Heart right ventricle (tissue), 16 donors: ENCODE data around the gene ECE1. TPM values are rescaled to one million over a fixed set of nuclear protein-coding genes. Genes with fewer than 3 reads are reported as not detected.

Experiments
- ATAC-seq, 8 donors: fragments of 200-7000 bp; cut with Tn5 transposase; one replicate each; pipeline ENCODE4 v1.9.1; 2020; ENCODE audit warnings: mild to moderate bottlenecking in 8 of 8, moderate library complexity in 8 of 8, moderate number of reproducible peaks in 1 of 8
- DNase-seq, 2 donors: peaks; one replicate each; pipeline ENCODE4 v3.0.0-alpha.2; 2020
- H3K27ac ChIP-seq, 10 donors: fragments of 200-600 bp; sonication (generic) in 2 of 10; one replicate each; pipeline versions ENCODE4 v1.5.0 to v1.8.0; 2020 to 2022; ENCODE audit warnings: mild to moderate bottlenecking in 3 of 10
- H3K27me3 ChIP-seq, 7 donors: fragments of 200-600 bp; one replicate each; pipeline ENCODE4 v1.8.0; 2021 to 2022; ENCODE audit warnings: mild to moderate bottlenecking in 2 of 7
- H3K36me3 ChIP-seq, 9 donors: fragments of 200-600 bp; sonication (generic) in 1 of 9; one replicate each; pipeline versions ENCODE4 v1.5.0 to v1.8.0; 2020 to 2022; ENCODE audit warnings: mild to moderate bottlenecking in 2 of 9
- H3K4me1 ChIP-seq, 9 donors: fragments of 200-600 bp; sonication (generic) in 1 of 9; one replicate each; pipeline versions ENCODE4 v1.5.0 to v1.8.0; 2020 to 2022; ENCODE audit warnings: mild to moderate bottlenecking in 4 of 9
- H3K4me3 ChIP-seq, 10 donors: fragments of 200-600 bp; sonication (generic) in 2 of 10; one replicate each; pipeline versions ENCODE4 v1.5.0 to v1.8.0; 2020 to 2022; ENCODE audit warnings: mild to moderate bottlenecking in 7 of 10, moderate library complexity in 2 of 10
- H3K9me3 ChIP-seq, 11 donors: fragments of 200-600 bp in 10 of 11; sonication (generic) in 2 of 11; one replicate each; pipeline versions ENCODE4 v1.5.0 to v1.8.0; 2013 to 2022; ENCODE audit warnings: mild to moderate bottlenecking in 2 of 11, control low read depth in 1 of 11, moderate library complexity in 1 of 11
- CTCF ChIP-seq, 9 donors: fragments of 200-600 bp; sonication (generic) in 2 of 9; IDR thresholded peaks; one replicate each; pipeline versions ENCODE4 v1.5.0 to v1.8.0; 2021 to 2022; ENCODE audit warnings: antibody characterized with exemption in 9 of 9, mild to moderate bottlenecking in 5 of 9, moderate library complexity in 1 of 9
- WGBS, 2 donors: extraction: QIAGEN DNeasy Blood & Tissue Kit; methylation state at CpG; one replicate each; pipeline ENCODE4 v1.1.7; 2013; ENCODE audit warnings: inconsistent platforms in 1 of 2; 5-methylcytosine and 5-hydroxymethylcytosine counted together
- intact Hi-C, 10 donors: fragments of 100-400 bp; cut with DNase I; formaldehyde crosslinking; loops; one replicate each; pipeline versions ENCODE4 v1.11.1 to v1.14.2; 2022
- polyA plus RNA-seq, 2 donors: library from polyadenylated mRNA; stranded (reverse); fragments of 200-250 nt; gene quantifications; one replicate each; pipeline ENCODE4 v1.2.3, GENCODE V29; 2013
- total RNA-seq, 10 donors: library from RNA; stranded (reverse); fragmentation: NEBNext Ultra II Directional in 3 of 10; extraction: Animal tissue kit (Norgen Biotek cat#: 25700) in 3 of 10; gene quantifications; one replicate each; pipeline versions ENCODE4 v1.2.1 to v1.2.4, GENCODE V29; 2021 to 2023
- donor health status: Arrhythmogenic right ventricular cardiomyopathy.
- donor health status: ischemic (EF 13 %, LVEDD 7.1; RV severe dilation, severe dysfunction).
- donor health status: healthy with polysubstance abuse.
- donor health status: DM: no; HTN: yes; CAD: no.
- donor health status: DM: no; HTN: no; CAD: no.
- donor health status: ischemic (EF 25% LVEDD 6.9; RV normal size, moderate dysfunction).
- donor health status: ischemic (EF 25% LVEDD 5.7; RV mildly dilated, moderate dysfunction).
- donor health status: healthy.
- donor health status: DM: yes; HTN: yes; CAD: no.
- donor health status: Ischemic cardiomyopathy.
- donor health status: ischemic (EF 35%, LVEDD 5.7; RV mildly dilated, moderate dysfunction).
- donor health status: nonischemic (EF 11% LVEDD 7.7; RV severe dilation, severe dysfunction).
- donor health status: DM: yes; HTN: yes; CAD: no.
- donor health status: PGD.
- donor health status: ischemic (EF 29% LVEDD 5.4; RV normal size, mild dysfunction).
- donor health status: nonischemic (EF 23%, LVEDD 6.1; RV moderate dilation, normal function).

Gene ECE1
- total and polyA plus RNA-seq, 12 donors, result 30.6 to 81.8 (median 51.8) TPM

- no peak for TF ChIP-seq CTCF (IDR thresholded peaks at IDR 0.05)
- peaks cover 17 to 53% (median 38%) of the 10 kb centered on the region in 9 donors for H3K4me1 ChIP-seq
- intact Hi-C loops, result loop anchor here in 7 of 10 donors (2.0 to 10.0 kb wide), 7 partner anchors 76 to 408 kb away; partner anchors contain the start of gene RAP1GAP (in 1 of the 7)
- H3K4me3 ChIP-seq, result no peak overlapping the region
- H3K36me3 ChIP-seq, result peaks cover 0 to 92% (median 26%) of the 10 kb centered on the region in 9 donors
- 91 to 92% methylated on average over 13 of the region's 13 CpGs for WGBS, 2 donors
- no peaks in the 10 kb centered on the region for H3K27me3 ChIP-seq
- DNase-seq (no peak), ATAC-seq (no peak)
- peak overlapping the region in 1 of 10 donors; percentile 19 for H3K27ac ChIP-seq
- no peaks in the 10 kb centered on the region for H3K9me3 ChIP-seq
Measured at GRCh38 chr1:21256776-21257175, 33.5 kb downstream of the ECE1 start.

- intact Hi-C loops, result loop anchor here (1.0 to 10.0 kb wide), 11 partner anchors 76 to 409 kb away; partner anchors contain the start of gene RAP1GAP (in 1 of the 10)
- no peak for ATAC-seq
- Histone ChIP-seq H3K9me3 (no peaks in the 10 kb centered on the region), H3K27ac (peak overlapping the region in 3 of 10 donors; percentile 32 to 65 (median 61)), H3K4me1 (peaks cover 9 to 48% (median 32%) of the 10 kb centered on the region in 9 donors), H3K4me3 (no peak overlapping the region), H3K36me3 (peaks cover 0 to 100% (median 26%) of the 10 kb centered on the region in 9 donors), H3K27me3 (no peaks in the 10 kb centered on the region)
- DNase-seq, result no peak
- no peak for TF ChIP-seq CTCF (IDR thresholded peaks at IDR 0.05)
- 96 to 97% methylated on average over 14 of the region's 14 CpGs for WGBS, 2 donors
Measured at GRCh38 chr1:21255943-21256320, 34.3 kb downstream of the ECE1 start.

GRCh38 chr1:21255284-21255942, 34.9 kb downstream of the ECE1 start:
- peak overlapping the region in 7 of 10 donors; percentile 9 to 66 (median 50) for H3K27ac ChIP-seq

More at GRCh38 chr1:21255284-21255942, 34.9 kb downstream of the ECE1 start:
- Histone ChIP-seq H3K4me1 (peaks cover 6 to 43% (median 26%) of the 10 kb centered on the region in 9 donors), H3K36me3 (peaks cover 0 to 100% (median 26%) of the 10 kb centered on the region in 9 donors), H3K9me3 (no peaks in the 10 kb centered on the region), H3K4me3 (no peak overlapping the region), H3K27me3 (no peaks in the 10 kb centered on the region)
- 58% methylated on average over 11 of the region's 11 CpGs for WGBS, 2 donors
- DNase-seq (peak; percentile 88 to 89), ATAC-seq (peak; percentile 78 to 90 (median 89))
- intact Hi-C loops, result loop anchor here (1.0 to 10.0 kb wide), 10 partner anchors 77 to 409 kb away; partner anchors contain the start of gene RAP1GAP (in 1 of the 10)
- peak; percentile 70 to 95 (median 89) for TF ChIP-seq CTCF (IDR thresholded peaks at IDR 0.05)
